HG02763 (cell line): ENCODE results near the gene CKAP5.
"Not testable (repeated sequence)": the region's sequence is repeated elsewhere in the genome, so short reads cannot be mapped to it uniquely, and the experiment has no call there.

ENCODE experiments used
- ATAC-seq: cut with Tn5 transposase; IDR thresholded peaks from one replicate; pipeline ENCODE4 v1.9.1; 2021; ENCODE audit warnings: mild to moderate bottlenecking, moderate library complexity; ENCODE audit not compliant: unreplicated experiment

CKAP5 gene

DNA sequence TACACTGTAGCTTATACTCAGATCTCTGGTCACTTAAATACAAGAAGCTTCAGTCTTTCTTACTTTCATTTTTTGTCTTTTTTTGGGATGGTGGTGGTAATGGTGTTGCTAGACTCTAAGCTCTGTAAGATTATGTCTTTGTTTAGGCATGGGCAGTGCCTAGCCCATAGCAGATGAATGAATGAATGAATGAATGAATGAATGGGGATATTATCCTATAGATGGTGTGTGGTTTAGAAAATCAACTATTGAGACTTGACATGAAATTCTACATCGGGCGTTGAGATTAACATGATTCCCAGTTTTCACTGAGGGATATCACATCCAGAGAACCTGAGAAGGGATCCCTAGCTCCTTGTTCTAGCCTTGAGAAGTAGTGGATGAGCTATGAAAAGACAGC is 9.8 kb upstream of the CKAP5 start:
- no peak for ATAC-seq

- ATAC-seq = no peak
Measured at GRCh38 chr11:46855167-46855566, 9.1 kb upstream of the CKAP5 start.

- ATAC-seq = no peak
Measured at GRCh38 chr11:46850829-46851380, 4.8 kb upstream of the CKAP5 start.

GRCh38 chr11:46849631-46850030 is 3.6 kb upstream of the CKAP5 start:
- no peak for ATAC-seq

DNA sequence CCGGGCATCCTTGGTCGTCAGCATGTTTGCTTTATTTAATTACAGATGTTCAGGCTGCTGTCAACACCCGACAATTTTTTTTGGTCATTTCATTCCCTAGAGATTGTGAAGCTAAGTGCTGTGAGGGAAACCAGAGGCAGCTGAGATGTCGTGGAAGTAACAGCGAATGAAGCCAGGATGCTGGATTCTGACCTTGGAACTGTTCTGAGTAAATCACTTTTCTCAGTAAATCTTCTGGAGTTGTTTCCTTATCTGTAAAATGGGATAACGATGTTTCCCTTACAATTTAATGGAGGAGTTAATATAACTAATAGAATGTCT is 390 bp upstream of the CKAP5 start:
- no peak for ATAC-seq

- no peak for ATAC-seq
Measured at GRCh38 chr11:46845440-46845739, 690 bp downstream of the CKAP5 start.

GRCh38 chr11:46840116-46840515 is 6.0 kb downstream of the CKAP5 start:
- ATAC-seq = no peak

GRCh38 chr11:46838501-46838900 is 7.6 kb downstream of the CKAP5 start:
- ATAC-seq = no peak

DNA sequence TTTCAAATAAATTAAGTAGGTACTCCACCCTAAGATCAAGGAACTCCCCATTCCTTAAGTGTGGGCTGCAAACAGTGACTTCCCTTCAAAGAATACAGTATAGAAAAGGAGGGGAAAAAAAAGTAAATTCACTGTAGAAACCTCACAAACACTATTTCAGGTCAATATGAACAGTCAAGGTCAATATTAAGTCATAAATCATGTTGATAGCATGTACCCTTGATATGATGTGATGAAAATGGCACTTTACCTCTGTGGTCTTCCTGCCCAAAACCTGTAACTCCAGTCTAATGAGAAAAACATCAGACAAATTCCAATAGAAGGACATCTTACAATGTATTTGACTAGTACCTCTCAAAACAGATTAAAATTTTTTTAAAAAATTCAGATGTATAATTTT is 8.2 kb downstream of the CKAP5 start:
- no peak for ATAC-seq

DNA sequence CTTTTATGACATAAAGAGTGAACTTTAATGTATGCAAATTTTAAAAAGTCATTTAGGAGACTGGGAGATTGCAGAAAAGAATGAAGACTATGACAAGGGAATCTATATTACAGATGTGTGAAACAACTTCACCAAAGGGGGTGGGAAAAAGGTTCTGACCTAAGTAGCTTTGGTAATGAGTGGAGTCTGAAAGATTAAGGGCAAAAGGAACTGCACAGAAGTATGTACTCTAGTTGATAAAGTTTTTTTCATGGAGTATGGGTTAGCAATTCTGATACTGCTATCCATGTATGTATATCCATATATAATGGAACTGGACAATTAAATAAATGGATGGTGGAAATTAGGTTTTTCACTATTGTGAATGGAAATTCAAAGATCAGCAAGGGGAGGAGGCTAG is 9.2 kb downstream of the CKAP5 start:
- ATAC-seq = no peak

DNA sequence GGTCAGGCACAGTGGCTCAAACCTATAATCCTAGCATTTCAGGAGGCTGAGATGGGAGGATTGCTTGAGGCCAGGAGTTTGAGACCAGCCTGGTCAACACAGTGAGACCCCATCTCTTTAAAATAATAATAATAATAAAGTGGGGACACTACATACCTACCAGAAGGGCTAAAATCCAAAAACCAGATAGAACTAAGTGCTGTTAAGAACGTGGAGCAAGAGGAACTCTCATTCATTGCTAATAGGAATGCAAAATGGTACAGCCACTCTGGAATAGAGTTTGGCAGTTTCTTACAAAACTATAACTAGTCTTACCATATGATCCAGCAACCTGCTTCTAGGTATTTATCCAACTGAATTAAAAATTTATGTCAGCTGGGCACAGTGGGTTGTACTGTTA is 9.6 kb downstream of the CKAP5 start:
- no peak for ATAC-seq

- ATAC-seq = no peak
Measured at GRCh38 chr11:46835897-46836296, 10.2 kb downstream of the CKAP5 start.

DNA sequence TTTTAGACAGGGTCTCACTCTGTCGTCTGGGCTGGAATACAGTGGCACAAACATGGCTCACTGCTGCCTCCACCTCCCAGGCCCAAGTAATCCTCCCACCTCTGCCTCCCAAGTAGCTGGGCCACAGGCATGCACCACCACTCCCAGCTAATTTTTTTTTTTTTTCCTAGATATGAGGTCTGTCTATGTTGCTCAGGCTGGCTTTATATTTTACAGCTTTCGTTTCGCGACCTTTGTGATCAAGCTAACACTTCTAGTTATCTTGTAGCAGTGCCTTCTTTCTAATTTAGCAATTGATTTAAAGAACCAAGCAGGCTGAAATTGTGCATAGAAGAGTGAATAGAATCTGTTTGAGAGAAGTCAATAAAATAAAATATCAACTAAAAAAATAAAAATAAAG is 11.3 kb downstream of the CKAP5 start:
- ATAC-seq = no peak

DNA sequence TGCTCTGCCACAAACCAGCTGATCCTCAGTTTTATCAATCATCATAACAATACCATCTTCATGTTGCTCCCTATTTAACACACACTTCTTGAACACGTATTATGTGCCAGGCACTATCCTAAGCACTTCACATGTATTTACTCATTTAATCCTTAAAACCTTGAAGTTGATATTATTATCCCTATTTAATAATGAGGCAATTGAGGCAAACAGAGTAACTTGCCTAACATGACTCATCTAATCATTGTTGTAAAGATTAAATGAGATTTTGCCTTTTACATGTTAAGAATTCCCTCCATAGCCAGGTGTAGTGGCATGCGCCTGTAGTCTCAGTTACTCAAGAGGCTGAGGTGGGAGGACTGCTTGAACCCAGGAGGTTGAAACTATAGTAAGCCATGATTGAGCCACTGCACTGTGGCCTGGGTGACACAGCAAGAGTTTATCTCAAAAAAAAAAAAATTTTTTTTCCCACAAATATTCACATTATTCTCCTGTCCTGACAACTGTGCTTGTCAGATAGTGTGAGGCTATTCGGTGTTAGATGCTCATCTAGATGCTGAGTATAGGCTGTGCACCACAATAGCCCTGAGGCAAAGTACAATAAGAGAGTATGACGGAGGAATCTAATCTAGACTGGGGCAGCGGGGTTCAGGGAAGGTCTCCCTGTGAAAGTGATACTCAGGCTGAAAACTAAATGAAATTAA is 13.4 kb downstream of the CKAP5 start:
- ATAC-seq = no peak

GRCh38 chr11:46827995-46828394 is 18.1 kb downstream of the CKAP5 start:
- no peak for ATAC-seq

- peak; percentile 97 for ATAC-seq
Measured at GRCh38 chr11:46826310-46827044, 19.6 kb downstream of the CKAP5 start.

GRCh38 chr11:46808799-46809431 is 37.2 kb downstream of the CKAP5 start:
- no peak for ATAC-seq

DNA sequence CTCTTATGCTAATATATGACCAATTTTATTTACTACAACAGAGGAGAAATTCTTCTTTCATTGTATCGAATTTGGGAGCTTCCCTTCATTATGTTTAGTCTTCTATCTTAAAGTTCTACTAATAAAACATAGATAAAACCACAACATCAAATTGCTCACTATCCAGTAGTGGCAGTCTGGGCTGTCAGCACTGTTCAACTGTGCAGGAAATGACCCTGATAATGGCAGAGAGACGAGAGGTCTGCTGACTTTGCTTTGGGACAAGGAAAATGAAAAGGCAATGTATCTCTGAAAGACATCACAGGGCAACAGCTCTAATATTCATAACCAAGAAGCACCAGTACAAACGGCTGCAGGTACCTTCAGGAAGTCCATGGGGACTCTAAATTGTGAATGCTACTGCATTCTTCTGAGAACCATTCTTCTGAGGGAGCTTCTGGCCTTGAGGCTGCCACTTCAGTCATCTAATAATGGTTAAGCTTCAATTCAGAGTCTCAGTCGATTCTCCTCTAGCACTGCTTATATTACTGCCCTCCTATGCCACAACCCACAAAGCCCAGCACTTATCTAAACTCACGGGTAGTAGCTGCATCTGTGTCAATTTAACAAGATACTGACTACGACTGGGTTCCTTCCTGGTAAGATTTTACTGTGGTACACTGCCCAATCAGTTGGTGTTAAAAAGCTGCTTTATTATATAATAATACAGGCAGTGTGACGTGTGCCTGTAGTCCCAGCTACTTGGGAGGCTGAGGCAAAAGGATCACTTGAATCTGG is 44.2 kb downstream of the CKAP5 start:
- no peak for ATAC-seq

GRCh38 chr11:46800177-46800576 is 45.9 kb downstream of the CKAP5 start:
- ATAC-seq = no peak

DNA sequence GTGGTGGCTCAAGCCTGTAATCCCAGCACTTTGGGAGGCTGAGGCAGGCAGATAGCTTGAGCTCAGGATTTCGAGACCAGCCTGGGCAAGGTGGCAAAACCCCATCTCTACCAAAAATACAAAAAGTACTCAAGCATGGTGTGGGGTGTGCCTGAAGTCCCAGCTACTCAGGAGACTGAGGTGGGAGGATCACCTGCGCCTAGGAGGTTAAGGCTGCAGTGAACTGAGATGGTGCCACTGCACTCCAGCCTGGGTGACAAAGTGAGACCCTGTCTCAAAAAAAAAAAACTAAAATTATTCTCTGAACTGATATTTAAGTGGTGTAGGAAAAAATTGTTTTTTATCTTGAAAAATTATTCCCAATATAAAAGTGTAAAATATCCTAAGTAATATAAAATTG is 46.4 kb downstream of the CKAP5 start:
- ATAC-seq = not testable (repeated sequence)

GRCh38 chr11:46778416-46778815 is 67.7 kb downstream of the CKAP5 start:
- ATAC-seq = no peak
